GM19025 (cell line): ENCODE measurements around the gene LOC101059915.
"Not testable (repeated sequence)": the region's sequence is repeated elsewhere in the genome, so short reads cannot be mapped to it uniquely, and the experiment has no call there.

ENCODE experiments used
- ATAC-seq: cut with Tn5 transposase; IDR thresholded peaks from one replicate; pipeline ENCODE4 v1.9.1; 2021; ENCODE audit warnings: mild to moderate bottlenecking, low read depth, moderate library complexity; ENCODE audit not compliant: unreplicated experiment

LOC101059915 gene

GRCh38 chrX:71671043-71671780, 3.9 kb downstream of the LOC101059915 start:
- no peak for ATAC-seq

- ATAC-seq, result no peak
These were observed 4.6 kb downstream of the LOC101059915 start for GRCh38 chrX:71671938-71672337.

- not testable (repeated sequence) for ATAC-seq
These were observed 8.3 kb downstream of the LOC101059915 start for GRCh38 chrX:71675636-71676035.

- not testable (repeated sequence) for ATAC-seq
These were observed 8.9 kb downstream of the LOC101059915 start for GRCh38 chrX:71676068-71676795.

DNA sequence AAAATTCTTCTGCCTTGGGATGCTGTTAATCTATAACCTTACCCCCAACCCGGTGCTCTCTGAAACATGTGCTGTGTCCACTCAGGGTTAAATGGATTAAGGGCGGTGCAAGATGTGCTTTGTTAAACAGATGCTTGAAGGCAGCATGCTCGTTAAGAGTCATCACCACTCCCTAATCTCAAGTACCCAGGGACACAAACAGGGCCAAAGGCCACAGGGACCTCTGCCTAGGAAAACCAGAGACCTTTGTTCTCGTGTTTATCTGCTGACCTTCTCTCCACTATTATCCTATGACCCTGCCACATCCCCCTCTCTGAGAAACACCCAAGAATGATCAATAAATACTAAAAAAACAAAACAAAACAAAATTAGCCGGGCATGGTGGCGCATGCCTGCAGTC, 9.8 kb downstream of the LOC101059915 start:
- not testable (repeated sequence) for ATAC-seq

- no peak for ATAC-seq
These were observed 12.3 kb downstream of the LOC101059915 start for GRCh38 chrX:71679575-71680207.

- ATAC-seq, result peak; percentile 72
These were observed 29.5 kb downstream of the LOC101059915 start for GRCh38 chrX:71696641-71697465.

GRCh38 chrX:71697466-71698298, 30.3 kb downstream of the LOC101059915 start:
- ATAC-seq, result peak; percentile 26

DNA sequence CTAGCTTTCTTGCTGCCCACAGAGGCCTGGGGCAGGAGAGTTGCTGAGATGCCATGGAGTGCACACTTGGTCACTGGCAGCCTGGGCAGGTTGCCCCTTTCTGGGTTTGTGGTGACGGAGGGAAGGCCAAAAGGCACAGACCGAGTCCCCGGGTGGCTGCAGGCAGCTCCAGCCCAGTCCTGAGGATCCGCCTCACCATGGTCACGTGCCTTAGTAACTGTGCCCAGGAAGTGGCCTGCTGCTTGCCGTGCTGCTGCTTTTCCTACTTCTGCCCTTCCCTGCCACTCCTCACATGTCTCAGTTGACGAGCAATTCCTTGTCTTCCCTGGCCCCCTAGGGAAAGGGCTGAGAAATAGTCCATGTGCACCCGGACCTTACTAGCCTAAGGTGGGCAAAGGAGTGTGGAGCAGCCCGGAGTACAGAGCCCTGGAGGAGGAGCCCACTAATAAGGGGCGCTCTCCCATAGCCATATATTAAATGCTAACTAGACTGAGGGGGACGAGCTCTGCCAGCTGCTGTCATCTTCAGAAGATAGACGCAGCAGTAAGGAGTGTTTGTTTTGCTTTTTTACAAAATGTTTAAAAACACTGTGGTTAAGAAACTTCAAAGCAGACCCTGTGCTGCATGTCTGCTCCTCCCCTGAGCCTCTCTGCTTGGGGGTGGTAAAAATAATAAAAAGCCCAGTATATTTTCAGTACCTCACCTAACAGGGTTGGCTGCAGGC, 31.1 kb downstream of the LOC101059915 start:
- ATAC-seq, result not testable (repeated sequence)

DNA sequence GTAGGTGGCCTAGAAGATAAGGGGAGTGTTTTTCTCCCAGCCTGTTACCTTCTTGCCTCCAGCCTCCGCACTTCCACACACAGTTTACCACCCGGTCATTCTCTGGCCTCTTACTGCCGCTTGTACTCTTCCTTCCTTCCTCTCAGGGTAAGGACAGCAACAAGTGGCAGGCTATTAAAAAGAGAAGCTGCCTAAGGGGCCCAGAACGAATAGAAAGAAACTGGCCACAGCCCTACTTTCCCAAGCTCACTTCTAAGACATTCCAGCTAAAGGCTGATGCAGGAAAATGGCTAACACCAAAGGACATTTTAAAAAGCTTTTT, 31.6 kb downstream of the LOC101059915 start:
- ATAC-seq, result not testable (repeated sequence)

DNA sequence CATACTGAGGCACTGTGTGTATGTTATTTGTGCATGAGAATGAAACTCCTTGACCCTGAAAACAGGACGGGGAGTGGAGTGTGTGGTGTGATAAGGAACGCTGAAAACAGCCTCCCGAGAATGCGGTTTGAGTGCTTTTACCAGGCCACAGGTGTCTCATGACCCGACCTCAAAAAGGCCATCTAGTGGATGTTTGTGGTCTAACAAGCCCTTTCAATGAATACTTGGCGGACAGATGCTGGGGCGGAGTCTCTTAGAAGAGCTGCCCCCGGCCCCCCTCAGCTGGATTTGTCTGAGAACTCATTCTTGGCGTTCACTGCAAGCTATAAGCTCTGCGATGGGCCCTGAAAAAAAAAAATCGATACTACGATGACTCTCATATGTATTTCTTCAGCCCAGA, 35.5 kb downstream of the LOC101059915 start:
- ATAC-seq, result not testable (repeated sequence)

- not testable (repeated sequence) for ATAC-seq
These were observed 46.7 kb downstream of the LOC101059915 start for GRCh38 chrX:71714064-71714463.

DNA sequence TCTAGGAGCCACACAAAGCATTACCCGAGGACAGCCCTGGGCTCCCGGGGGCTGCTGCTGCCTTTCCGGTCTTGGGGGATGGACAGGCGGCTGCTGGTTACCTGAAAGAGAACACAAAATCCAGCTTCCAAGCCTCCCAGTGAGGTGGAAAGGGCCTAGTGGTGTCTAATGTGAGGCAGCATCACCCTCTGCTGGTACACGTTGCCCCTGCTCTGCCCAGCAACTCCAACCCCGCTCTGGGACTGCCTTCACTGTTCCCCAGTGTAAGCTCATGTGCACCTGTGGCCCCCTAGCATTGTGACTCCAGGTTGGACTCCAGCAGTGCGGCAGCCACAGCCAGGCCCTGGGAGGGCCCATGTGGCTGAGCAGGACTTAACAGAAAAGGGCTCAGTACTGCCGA, 48.2 kb downstream of the LOC101059915 start:
- not testable (repeated sequence) for ATAC-seq

DNA sequence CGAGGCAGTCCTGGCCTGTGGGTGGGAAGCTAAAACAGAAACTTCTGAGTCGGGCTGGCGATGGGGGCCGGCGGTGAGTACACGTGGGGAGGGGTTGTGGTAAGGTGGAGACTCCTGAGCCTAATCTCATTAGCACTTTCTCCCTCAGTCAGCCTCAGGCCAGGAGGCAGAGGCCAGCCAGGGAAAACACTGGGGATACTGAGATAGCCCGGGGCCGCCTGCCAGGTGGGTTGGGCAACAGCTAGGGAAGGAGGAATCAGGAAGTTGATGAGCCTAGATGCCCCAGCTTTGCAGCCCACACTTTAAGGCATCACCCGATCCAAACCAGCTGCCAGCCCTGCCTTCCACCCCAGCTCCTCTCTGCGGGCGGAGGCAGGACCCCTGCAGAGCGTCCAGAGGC, 49.0 kb downstream of the LOC101059915 start:
- not testable (repeated sequence) for ATAC-seq

GRCh38 chrX:71718185-71718584, 50.8 kb downstream of the LOC101059915 start, which contains the start of gene CXorf49:
Gene CXorf49 (minus strand): TSS chrX:71718285. CDS start chrX:71718151, 134 bp downstream.
- not testable (repeated sequence) for ATAC-seq

DNA sequence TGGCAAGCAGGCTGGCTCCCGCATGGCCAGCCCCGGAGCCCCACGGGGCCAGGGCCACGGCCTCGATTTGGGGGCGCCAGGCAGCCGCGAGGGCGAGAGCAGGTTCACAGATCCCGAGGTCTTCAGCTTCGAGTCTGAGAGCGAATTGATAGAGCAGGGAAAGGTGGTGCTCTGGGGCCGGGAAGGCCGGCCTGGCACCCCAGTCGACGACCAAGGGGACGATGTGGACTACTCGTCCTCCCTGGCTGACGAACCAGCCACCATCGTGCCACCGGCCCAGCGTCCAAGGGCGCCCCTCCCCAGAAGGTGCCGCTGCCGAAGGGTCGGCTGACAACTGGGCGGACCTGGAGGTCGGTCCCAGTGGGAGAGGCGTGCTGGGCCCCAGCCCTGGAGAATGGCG, 51.8 kb downstream of the LOC101059915 start:
- not testable (repeated sequence) for ATAC-seq

- ATAC-seq, result not testable (repeated sequence)
These were observed 53.0 kb downstream of the LOC101059915 start for GRCh38 chrX:71720289-71720886.
